Left ventricle myocardium inferior (tissue), 1 donor: ENCODE results near the gene NELFB. TPM values are rescaled to one million over a fixed set of nuclear protein-coding genes. Genes with fewer than 3 reads are reported as not detected.
A peak's percentile ranks its signal among the peaks of the same experiment; 100 is the strongest.

Experiments used
- DNase-seq: peaks from one replicate; pipeline ENCODE4 v3.0.0-alpha.2; 2020
- H3K27ac ChIP-seq: fragments of 200-600 bp; replicated peaks from 2 replicates; pipeline ENCODE4 v1.8.0; 2021
- H3K27me3 ChIP-seq: fragments of 200-600 bp; 2 replicates; pipeline ENCODE4 v1.8.0; 2021; ENCODE audit warnings: low read depth
- H3K36me3 ChIP-seq: fragments of 200-600 bp; 2 replicates; pipeline ENCODE4 v1.8.0; 2021
- H3K4me1 ChIP-seq: fragments of 200-600 bp; 2 replicates; pipeline ENCODE4 v1.8.0; 2021
- H3K4me3 ChIP-seq: fragments of 200-600 bp; 2 replicates; pipeline ENCODE4 v1.8.0; 2021; ENCODE audit warnings: mild to moderate bottlenecking, moderate library complexity
- H3K9me3 ChIP-seq: fragments of 200-600 bp; replicated peaks from 2 replicates; pipeline ENCODE4 v1.8.0; 2021
- CTCF ChIP-seq: fragments of 200-600 bp; IDR thresholded peaks from 2 replicates; pipeline ENCODE4 v1.8.0; 2021; ENCODE audit warnings: antibody characterized with exemption, mild to moderate bottlenecking, borderline replicate concordance
- intact Hi-C: fragments of 100-400 bp; cut with micrococcal nuclease; formaldehyde crosslinking; loops from one replicate; pipeline ENCODE4 v1.11.0; 2022
- total RNA-seq: library from RNA; stranded (reverse); fragmentation: NEBNext Ultra II Directional; extraction: Animal tissue kit (Norgen Biotek cat#: 25700); gene quantifications from one replicate; pipeline ENCODE4 v1.2.1, GENCODE V29; 2021
- donor health status: DM: no; HTN: yes; CAD: no; lungs with severe emphysema.

The NELFB gene
- total RNA-seq, 1 donor from 2014 or later: 35.2 TPM

GRCh38 chr9:137298401-137299202 is 43.5 kb downstream of the NELFB start:
- Histone ChIP-seq H3K27ac (peak overlapping the region; percentile 92), H3K9me3 (peaks cover 6% of the 10 kb centered on the region), H3K36me3 (no peaks in the 10 kb centered on the region), H3K4me3 (peak overlapping the region; percentile 80), H3K4me1 (peaks cover 83% of the 10 kb centered on the region), H3K27me3 (peaks cover 62% of the 10 kb centered on the region)
- intact Hi-C loops: loop anchor here (5.0 kb wide), 1 partner anchor 109 kb away; no protein-coding TSS in a partner anchor
- DNase-seq: no peak
- TF ChIP-seq CTCF: no peak

GRCh38 chr9:137299203-137299565 is 44.1 kb downstream of the NELFB start:
- peak overlapping the region; percentile 80 for H3K4me3 ChIP-seq
- intact Hi-C loops: loop anchor here (5.0 kb wide), 1 partner anchor 108 kb away; no protein-coding TSS in a partner anchor
- no peak for TF ChIP-seq CTCF
- H3K9me3 ChIP-seq: peaks cover 4% of the 10 kb centered on the region
- peaks cover 84% of the 10 kb centered on the region for H3K4me1 ChIP-seq
- no peaks in the 10 kb centered on the region for H3K36me3 ChIP-seq
- H3K27ac ChIP-seq: peak overlapping the region; percentile 92
- H3K27me3 ChIP-seq: peaks cover 57% of the 10 kb centered on the region
- DNase-seq: no peak

GRCh38 chr9:137299938-137300337 is 44.8 kb downstream of the NELFB start:
- H3K9me3 ChIP-seq: no peaks in the 10 kb centered on the region
- H3K27ac ChIP-seq: peak overlapping the region; percentile 92
- peaks cover 53% of the 10 kb centered on the region for H3K27me3 ChIP-seq
- H3K4me1 ChIP-seq: peaks cover 85% of the 10 kb centered on the region
- peak overlapping the region; percentile 80 for H3K4me3 ChIP-seq
- peak; percentile 23 for DNase-seq
- H3K36me3 ChIP-seq: no peaks in the 10 kb centered on the region
- intact Hi-C loops: loop anchor here (5.0 kb wide), 1 partner anchor 107 kb away; no protein-coding TSS in a partner anchor
- no peak for TF ChIP-seq CTCF

- H3K27me3 ChIP-seq: peaks cover 55% of the 10 kb centered on the region
- intact Hi-C loops: no loop called here
- TF ChIP-seq CTCF: no peak
- DNase-seq: peak; percentile 21
- no peaks in the 10 kb centered on the region for H3K36me3 ChIP-seq
- H3K4me3 ChIP-seq: peak overlapping the region; percentile 80
- H3K4me1 ChIP-seq: peaks cover 88% of the 10 kb centered on the region
- H3K9me3 ChIP-seq: no peaks in the 10 kb centered on the region
- H3K27ac ChIP-seq: peak overlapping the region; percentile 92
Observed at GRCh38 chr9:137300567-137301080, 45.5 kb downstream of the NELFB start.

GRCh38 chr9:137301081-137301947 is 46.2 kb downstream of the NELFB start:
- DNase-seq: peak; percentile 34
- peaks cover 90% of the 10 kb centered on the region for H3K4me1 ChIP-seq
- peaks cover 55% of the 10 kb centered on the region for H3K27me3 ChIP-seq
- H3K9me3 ChIP-seq: no peaks in the 10 kb centered on the region
- intact Hi-C loops: no loop called here
- H3K4me3 ChIP-seq: peak overlapping the region; percentile 80
- peak; percentile 45 for TF ChIP-seq CTCF
- no peaks in the 10 kb centered on the region for H3K36me3 ChIP-seq
- H3K27ac ChIP-seq: peak overlapping the region; percentile 92
